HepG2 (cell line): ENCODE data around the gene NT5DC1. TPM values are rescaled to one million over a fixed set of nuclear protein-coding genes. Genes with fewer than 3 reads are reported as not detected.

Experiments used
- AHDC1 ChIP-seq: sonication (generic); formaldehyde crosslinking; IDR thresholded peaks from 2 replicates; pipeline ENCODE4 v1.5.1; 2020; ENCODE audit warnings: mild to moderate bottlenecking, missing genetic modification reagents, borderline replicate concordance
- ARID5B ChIP-seq: IDR thresholded peaks from 2 replicates; pipeline ENCODE4 v1.4.0; 2020; ENCODE audit warnings: mild to moderate bottlenecking, missing genetic modification reagents
- FOSL2 ChIP-seq: sonication (generic); formaldehyde crosslinking; IDR thresholded peaks from 2 replicates; pipeline ENCODE4 v1.4.0; 2020; ENCODE audit warnings: missing genetic modification reagents
- FOXP1 ChIP-seq, 2 experiments: fragments of 450-650 bp in 1 of 2; IDR thresholded peaks; 2 replicates each; pipeline ENCODE4 v1.6.1; 2017 to 2018; ENCODE audit warnings: antibody characterized with exemption in 1 of 2
- GATAD2A ChIP-seq: IDR thresholded peaks from 2 replicates; pipeline ENCODE4 v1.6.1; 2016
- MTF2 ChIP-seq: sonication (generic); formaldehyde crosslinking; IDR thresholded peaks from 2 replicates; pipeline ENCODE4 v1.5.0; 2020; ENCODE audit warnings: missing genetic modification reagents, borderline replicate concordance
- POGZ ChIP-seq: sonication (generic); formaldehyde crosslinking; IDR thresholded peaks from 2 replicates; pipeline ENCODE4 v1.4.0; 2020; ENCODE audit warnings: mild to moderate bottlenecking, missing genetic modification reagents
- TCF7 ChIP-seq: sonication (generic); IDR thresholded peaks from 2 replicates; pipeline ENCODE4 v1.6.1; 2016; ENCODE audit warnings: antibody characterized with exemption, low read depth
- TP53 ChIP-seq: sonication (generic); formaldehyde crosslinking; conservative IDR thresholded peaks from 2 replicates; pipeline ENCODE4 v1.4.0; 2020; ENCODE audit warnings: missing genetic modification reagents
- ZBTB10 ChIP-seq: sonication (generic); formaldehyde crosslinking; IDR thresholded peaks from 2 replicates; pipeline ENCODE4 v1.4.0; 2020; ENCODE audit warnings: missing genetic modification reagents, borderline replicate concordance
- ZNF362 ChIP-seq: sonication (generic); formaldehyde crosslinking; IDR thresholded peaks from 2 replicates; pipeline ENCODE4 v1.4.0; 2020; ENCODE audit warnings: missing genetic modification reagents, mild to moderate bottlenecking, borderline replicate concordance
- ZNF569 ChIP-seq: sonication (generic); formaldehyde crosslinking; IDR thresholded peaks from 2 replicates; pipeline ENCODE4 v1.5.0; 2020; ENCODE audit warnings: mild to moderate bottlenecking, missing genetic modification reagents, moderate library complexity, borderline replicate concordance
- polyA plus RNA-seq, 8 experiments: library from polyadenylated mRNA; depleted of rRNA in 3 of 8; stranded (reverse) in 7 of 8; unstranded in 1 of 8; fragments of >200 nt; fragmentation: Illumina TruSeq in 4 of 8; extraction: Trizol in 4 of 8; gene quantifications; 2 replicates each; pipeline versions ENCODE4 v1.2.1 to v1.2.3, GENCODE V29; 2011 to 2016; ENCODE audit warnings: low read depth in 4 of 8, missing spikeins in 1 of 8, mixed read lengths in 1 of 8; ENCODE audit not compliant: insufficient read depth in 1 of 8
- total RNA-seq, 5 experiments: library from RNA; depleted of rRNA; stranded (reverse); fragments of >200 nt; fragmentation: Illumina TruSeq; extraction: Trizol; gene quantifications; 2 replicates each; pipeline ENCODE4 v1.2.3, GENCODE V29; 2016; ENCODE audit warnings: low read depth in 1 of 5
- TF ChIP-seq, protein P1 (sequence below): IDR thresholded peaks from 2 replicates; pipeline ENCODE4 v1.6.1; 2016; ENCODE audit warnings: low read depth, control low read depth

NT5DC1 gene
- total and polyA plus RNA-seq, 2 of the 13 experiments (the other 11 are each of a cell fraction or from before 2014, with no cell fraction given): 27.0 to 56.1 TPM

DNA sequence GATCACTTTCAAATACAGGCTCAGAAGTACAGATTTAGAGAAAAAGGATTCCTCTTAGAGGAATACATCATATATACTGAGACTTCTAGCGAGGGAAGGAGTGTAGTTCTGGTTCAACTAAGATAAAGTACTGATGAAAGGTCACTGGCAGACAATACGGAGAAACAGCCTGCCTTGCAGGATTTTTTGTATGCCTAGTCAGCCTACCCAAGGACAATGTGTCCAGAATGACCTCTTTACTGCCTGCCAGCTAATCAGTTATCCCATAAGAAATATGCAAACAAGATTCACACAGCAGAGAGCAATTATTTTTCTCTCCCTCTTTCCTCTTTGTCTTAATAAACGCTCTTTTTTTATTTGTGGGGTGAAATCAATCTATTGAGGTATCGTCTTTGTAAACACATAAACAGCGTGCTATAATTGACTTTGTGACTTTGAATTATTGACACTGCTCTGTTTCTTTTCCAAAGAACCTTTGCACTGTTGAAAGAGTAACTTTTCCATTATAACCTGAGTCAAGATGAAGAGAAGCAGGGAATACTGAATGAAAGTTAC, 154.7 kb downstream of the NT5DC1 start (continued):
- TF ChIP-seq AHDC1: peak; percentile 57; the same call in 1 of the 2 replicates
- peak; percentile 87 for TF ChIP-seq FOXP1 (IDR thresholded peaks at IDR 0.05)
- TF ChIP-seq FOXP1 (CRISPR knock-in tag; IDR thresholded peaks at IDR 0.05): peak; percentile 93
- peak; percentile 52; the same call in 1 of the 2 replicates for TF ChIP-seq FOSL2 (CRISPR knock-in tag)
- TF ChIP-seq ZNF569 (CRISPR knock-in tag): 0 out of 2 replicates have a peak, but pooled peaks have one; percentile 16
- peak; percentile 77 for TF ChIP-seq ZBTB10
- TF ChIP-seq MTF2 (CRISPR knock-in tag): no peak
- TF ChIP-seq ARID5B (CRISPR knock-in tag): peak; percentile 81
- 0 out of 2 replicates have a peak, but pooled peaks have one; percentile 17 for TF ChIP-seq TCF7
- TF ChIP-seq TP53: no peak
- peak; percentile 71 for TF ChIP-seq GATAD2A (CRISPR knock-in tag)
- no peak for TF ChIP-seq ZNF362 (CRISPR knock-in tag)
- TF ChIP-seq, protein P1, sequence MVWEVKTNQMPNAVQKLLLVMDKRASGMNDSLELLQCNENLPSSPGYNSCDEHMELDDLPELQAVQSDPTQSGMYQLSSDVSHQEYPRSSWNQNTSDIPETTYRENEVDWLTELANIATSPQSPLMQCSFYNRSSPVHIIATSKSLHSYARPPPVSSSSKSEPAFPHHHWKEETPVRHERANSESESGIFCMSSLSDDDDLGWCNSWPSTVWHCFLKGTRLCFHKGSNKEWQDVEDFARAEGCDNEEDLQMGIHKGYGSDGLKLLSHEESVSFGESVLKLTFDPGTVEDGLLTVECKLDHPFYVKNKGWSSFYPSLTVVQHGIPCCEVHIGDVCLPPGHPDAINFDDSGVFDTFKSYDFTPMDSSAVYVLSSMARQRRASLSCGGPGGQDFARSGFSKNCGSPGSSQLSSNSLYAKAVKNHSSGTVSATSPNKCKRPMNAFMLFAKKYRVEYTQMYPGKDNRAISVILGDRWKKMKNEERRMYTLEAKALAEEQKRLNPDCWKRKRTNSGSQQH (CRISPR knock-in tag): 0 out of 2 replicates have a peak, but pooled peaks have one; percentile 49
- TF ChIP-seq POGZ (CRISPR knock-in tag): peak; percentile 38; the same call in 1 of the 2 replicates
